Jurkat, Clone E6-1 (cell line): ENCODE results near the gene EFTUD2.

Experiments used
- DNase-seq: peaks from one replicate; pipeline ENCODE4 v3.0.0-alpha.2; 2011; ENCODE audit warnings: low read depth, low spot score
- H3K4me3 ChIP-seq: 2 replicates; pipeline ENCODE4 v1.5.1; 2011; ENCODE audit warnings: mild to moderate bottlenecking, low read length, control low read depth, moderate library complexity

EFTUD2 gene

GRCh38 chr17:44912763-44913544 lies 13.7 kb upstream of the EFTUD2 start:
- H3K4me3 ChIP-seq, result no peak overlapping the region
- DNase-seq, result no peak

- H3K4me3 ChIP-seq, result no peak overlapping the region
- DNase-seq, result no peak
Observed at GRCh38 chr17:44911133-44912001, 12.1 kb upstream of the EFTUD2 start.

- no peak for DNase-seq
- H3K4me3 ChIP-seq, result no peak overlapping the region
Observed at GRCh38 chr17:44910231-44911106, 11.2 kb upstream of the EFTUD2 start.

DNA sequence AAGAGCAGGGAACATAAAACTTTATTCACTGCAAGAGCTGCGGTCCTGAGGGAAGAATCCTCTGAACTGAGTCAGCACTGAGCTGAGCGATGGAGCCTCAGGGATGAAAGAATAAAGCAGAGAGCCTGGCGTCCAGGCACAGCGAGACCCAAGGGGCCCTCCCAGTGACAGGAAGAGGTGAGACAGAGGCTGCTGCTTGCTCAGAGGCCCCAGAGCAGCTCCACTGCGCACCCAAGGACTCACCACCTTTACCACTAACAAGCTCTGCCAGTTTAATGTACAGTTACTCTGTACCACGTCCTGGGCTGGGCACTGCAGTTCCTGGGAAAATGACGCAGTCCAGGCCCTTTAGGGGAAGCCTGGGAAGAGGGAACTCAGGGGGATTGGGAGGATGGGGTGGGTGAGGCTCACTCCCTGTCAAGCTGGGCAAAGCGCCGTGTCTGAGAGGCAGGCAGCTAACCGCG lies 10.5 kb upstream of the EFTUD2 start:
- DNase-seq, result no peak
- no peak overlapping the region for H3K4me3 ChIP-seq

- H3K4me3 ChIP-seq, result no peak overlapping the region
- DNase-seq, result no peak
Observed at GRCh38 chr17:44908761-44909326, 9.6 kb upstream of the EFTUD2 start.

DNA sequence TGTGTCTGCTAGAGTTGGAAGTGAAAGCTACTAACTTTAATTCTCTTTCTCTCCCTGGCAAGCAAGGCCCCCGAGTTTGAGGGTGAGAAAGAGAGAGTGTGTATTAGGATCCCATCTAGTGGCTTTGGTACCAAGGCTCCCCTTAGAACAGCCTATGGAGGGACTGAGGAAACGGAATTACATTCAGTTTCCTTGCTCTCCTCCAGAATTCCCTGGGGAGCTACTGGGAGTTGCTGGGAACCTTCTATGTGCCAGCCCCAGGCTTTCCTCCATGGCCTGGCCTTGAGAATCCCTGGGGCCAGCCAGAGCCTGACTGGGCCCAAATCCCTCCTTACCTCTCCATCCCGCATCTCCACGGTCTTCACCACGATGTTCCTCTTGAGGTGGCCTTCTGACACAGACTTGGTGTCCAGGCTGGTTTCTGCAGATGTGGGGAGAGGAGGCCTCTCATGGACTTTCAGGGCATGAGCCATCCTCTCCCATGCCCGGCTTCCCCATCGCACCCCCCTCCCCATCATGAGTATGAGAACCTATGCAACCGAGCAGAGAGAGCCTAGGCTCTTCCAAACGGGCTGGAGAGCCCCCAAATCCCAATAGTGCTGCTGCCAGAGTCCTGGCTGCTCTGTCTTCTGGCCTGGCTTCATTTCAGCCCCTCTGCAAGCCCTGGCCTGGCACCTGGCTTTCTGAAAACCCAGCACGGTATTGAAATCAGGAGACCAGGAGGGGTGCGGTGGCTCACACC lies 8.7 kb upstream of the EFTUD2 start:
- no peak for DNase-seq
- no peak overlapping the region for H3K4me3 ChIP-seq

DNA sequence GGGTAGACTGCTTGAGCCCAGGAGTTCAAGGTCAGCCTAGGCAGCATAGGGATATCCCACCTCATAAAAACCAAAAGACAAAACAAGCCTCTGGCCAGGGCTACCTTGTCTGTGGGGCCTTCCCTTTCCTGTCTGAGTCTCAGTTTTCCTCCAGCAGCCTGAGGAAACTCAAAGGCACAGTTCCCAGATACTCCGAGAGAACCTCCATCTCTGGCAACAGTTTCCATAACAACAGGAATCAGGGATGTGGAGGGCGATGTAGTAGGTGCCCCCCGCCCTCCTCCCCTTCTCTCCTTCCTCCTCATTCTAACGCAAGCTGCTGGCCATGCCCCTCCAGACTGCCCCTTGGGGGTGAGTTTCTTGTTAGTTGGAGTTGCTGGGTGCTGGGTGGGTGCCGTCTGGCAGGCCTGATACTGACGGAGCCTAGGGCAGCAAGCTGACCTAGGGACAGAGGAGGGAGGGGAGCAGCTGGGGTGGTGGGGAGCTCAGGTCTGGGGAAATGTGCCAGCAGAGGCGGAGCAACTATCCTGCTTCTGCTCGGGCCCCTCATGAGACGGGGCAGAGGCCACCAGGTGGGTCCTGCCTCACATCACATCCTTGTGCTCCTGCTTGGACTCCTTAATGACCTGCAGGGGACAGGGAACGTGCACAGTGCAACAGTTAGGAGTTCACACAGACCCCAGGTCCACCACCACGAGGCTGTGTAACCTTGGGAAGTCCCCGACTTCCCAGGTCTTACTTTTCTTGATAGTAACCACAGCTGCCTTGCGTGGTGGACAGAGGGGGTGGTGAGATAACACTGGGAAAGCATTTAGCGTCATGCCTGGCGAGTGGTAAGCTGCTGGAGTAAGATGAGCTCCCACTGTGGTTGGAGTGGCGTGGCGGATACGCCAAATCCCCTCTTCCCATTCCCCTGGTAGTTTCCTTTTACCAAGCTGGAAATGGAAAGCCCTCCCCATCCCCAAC lies 7.8 kb upstream of the EFTUD2 start:
- no peak overlapping the region for H3K4me3 ChIP-seq
- DNase-seq, result no peak

- no peak overlapping the region for H3K4me3 ChIP-seq
- no peak for DNase-seq
Observed at GRCh38 chr17:44906010-44906646, 6.9 kb upstream of the EFTUD2 start.

GRCh38 chr17:44905006-44906000 lies 6.1 kb upstream of the EFTUD2 start:
- H3K4me3 ChIP-seq, result no peak overlapping the region
- no peak for DNase-seq

- H3K4me3 ChIP-seq, result no peak overlapping the region
- no peak for DNase-seq
Observed at GRCh38 chr17:44904001-44904984, 5.0 kb upstream of the EFTUD2 start.

GRCh38 chr17:44903012-44903685 lies 3.9 kb upstream of the EFTUD2 start:
- no peak overlapping the region for H3K4me3 ChIP-seq
- no peak for DNase-seq

- H3K4me3 ChIP-seq, result no peak overlapping the region
Observed at GRCh38 chr17:44902135-44902760, 3.0 kb upstream of the EFTUD2 start.

DNA sequence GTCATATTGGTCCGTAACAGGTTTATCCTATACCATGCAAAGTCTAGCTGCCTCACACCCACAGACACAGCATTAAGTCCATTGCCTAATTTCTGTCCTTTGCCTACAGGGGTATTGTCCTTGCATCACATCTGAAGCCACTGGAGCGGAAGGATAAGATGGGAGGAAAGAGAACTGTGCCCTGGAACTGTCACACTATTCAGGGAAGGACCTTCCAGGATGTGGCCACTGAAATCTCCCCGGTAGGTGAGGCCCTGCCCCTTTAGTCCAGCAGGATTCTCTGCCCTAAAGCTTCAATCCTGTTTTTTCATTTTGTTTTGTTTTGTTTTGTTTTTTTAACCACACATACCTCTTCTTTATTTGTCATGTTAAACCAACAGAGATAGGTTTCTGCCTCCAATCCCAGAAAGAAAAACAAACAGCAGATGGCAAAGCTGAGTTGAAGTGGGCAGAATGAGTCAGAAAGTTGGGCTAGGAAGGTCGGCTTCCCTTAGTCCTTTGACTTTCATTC lies 2.2 kb upstream of the EFTUD2 start:
- no peak overlapping the region for H3K4me3 ChIP-seq

More at GRCh38 chr17:44902135-44902760, 3.0 kb upstream of the EFTUD2 start:
- DNase-seq, result no peak

More for the DNA sequence above, 2.2 kb upstream of the EFTUD2 start:
- no peak for DNase-seq
